Activated gamma-delta T cell (primary cell): ENCODE data around the gene ARHGAP29.
"Not testable (repeated sequence)": the region's sequence is repeated elsewhere in the genome, so short reads cannot be mapped to it uniquely, and the experiment has no call there.

Source experiments
- DNase-seq: peaks from one replicate; lab custom pipeline; 2025; lab: John Stamatoyannopoulos, UW

ARHGAP29 gene

DNA sequence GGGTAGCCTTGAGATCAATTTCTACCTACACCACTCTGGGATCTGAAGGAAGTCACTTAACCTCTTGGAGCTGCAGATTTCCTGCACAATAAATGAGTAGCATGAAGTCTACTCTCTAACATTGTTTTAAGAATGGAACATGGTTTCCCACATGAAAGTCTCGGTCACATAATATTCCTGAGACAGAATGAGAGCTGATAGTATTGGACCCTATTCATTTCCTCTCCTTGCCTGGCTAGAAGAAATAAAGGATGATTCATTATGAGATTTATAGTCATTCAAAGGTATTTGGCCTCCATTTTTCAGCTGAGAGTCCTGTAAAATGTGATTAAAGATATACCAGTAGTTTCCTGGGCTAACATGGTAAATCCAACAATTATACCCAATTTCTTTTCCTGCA lies 56.7 kb downstream of the ARHGAP29 start:
- no peak for DNase-seq

DNA sequence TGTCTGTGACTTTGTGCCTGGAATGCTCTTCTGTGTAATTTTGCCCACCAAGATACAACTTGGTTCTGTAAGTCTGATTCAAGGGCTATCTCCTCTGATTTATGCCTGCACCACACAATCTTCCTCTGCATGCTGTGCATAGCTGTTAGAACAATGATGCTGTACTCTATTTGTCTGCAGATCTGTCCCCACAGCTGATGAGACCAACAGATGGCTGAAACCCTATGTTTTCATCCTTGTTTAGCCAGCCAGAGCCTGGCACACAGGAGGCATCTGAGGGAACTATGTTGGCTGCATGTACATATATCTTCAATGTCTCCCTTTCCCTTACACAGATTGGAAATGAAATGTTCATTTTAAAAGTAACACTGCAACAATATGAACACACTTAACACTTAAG lies 58.5 kb downstream of the ARHGAP29 start:
- no peak for DNase-seq

DNA sequence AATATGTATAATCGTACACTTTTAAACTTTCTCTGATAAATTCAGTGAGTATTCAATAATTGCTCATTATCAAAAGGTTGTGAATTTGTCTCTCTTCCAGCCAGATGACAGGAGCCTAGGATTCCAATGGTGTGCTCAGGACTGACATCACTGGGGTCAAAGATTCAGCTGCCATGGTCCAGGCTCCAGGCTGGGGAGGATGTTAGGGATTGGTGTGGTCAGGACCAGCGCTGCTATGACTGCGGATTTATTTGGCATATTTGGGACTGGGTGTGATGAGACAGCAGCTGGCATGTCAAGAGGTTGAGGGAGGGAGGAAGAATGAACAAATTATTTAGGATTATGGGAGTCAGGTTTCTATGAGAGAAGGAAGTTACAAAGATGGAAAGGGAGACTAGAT lies 68.3 kb downstream of the ARHGAP29 start:
- no peak for DNase-seq

DNA sequence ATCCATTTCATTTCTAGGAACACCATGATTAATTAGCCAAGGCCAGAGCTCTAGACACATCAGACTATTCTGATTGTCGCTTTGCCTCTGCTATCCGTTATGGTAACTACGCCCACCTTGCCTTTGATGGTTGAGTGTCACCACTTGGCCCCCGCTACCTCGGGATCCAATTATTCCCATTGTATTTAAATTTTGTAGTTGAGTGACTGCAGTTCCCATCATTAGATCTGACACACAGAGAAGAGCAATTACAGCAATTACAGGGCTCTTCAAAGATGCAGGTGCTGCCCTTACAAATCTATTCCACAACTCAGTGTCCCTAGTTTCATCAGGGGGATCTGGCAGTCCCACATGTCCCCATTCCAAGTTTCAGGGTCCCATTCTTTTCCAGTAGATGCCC lies 71.5 kb downstream of the ARHGAP29 start:
- DNase-seq: no peak

DNA sequence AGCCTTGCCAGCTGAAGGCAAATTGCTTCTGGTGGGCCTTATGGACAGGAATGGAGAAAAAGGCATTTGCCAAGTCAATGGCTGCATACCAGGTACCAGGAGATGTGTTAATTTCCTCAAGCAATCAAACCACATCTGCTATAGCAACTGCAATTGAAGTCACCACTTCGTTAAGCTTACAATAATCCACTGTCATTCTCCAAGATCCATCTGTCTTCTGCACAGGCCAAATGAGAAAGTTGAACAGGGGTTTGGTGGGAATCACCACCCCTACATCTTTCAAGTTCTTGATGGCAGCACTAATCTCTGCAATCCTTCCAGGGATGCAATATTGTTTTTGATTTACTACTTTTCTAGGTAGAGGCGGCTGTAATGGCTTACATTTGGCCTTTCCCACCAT lies 72.5 kb downstream of the ARHGAP29 start:
- not testable (repeated sequence) for DNase-seq

DNA sequence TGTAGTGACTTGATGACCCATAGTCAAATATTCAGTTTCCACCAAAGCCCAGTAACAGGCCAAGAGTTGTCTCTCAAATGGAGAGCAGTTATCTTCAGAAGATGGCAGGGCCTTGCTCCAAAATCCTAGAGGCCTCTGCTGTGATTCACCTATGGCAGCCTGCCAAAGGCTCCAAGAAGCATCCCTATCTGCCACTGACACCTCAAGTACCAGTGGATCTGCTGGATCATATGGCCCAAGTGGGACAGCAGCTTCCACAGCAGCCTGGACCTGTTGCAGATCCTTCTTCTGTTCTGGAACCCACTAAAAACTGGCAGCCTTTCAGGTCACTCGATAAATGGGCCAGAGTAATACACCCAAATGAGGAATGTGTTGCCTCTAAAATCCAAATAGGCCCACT lies 73.3 kb downstream of the ARHGAP29 start:
- not testable (repeated sequence) for DNase-seq

DNA sequence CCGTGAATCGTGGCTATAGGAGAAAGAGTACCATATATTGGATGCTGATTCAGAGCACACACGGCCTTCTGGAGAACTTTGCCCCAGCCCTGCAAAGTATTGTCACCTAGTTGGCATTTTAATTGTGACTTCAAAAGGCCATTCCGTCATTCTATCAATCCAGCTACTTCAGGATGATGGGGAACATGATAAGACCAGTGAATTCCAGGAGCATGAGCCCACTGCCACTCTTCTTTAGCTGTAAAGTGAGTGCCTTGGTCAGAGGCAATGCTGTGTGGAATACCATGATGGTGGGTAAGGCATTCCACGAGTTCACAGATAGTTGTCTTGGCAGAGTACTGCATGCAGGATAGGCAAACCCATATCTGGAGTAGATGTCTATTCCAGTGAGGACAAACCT lies 74.1 kb downstream of the ARHGAP29 start:
- not testable (repeated sequence) for DNase-seq

DNA sequence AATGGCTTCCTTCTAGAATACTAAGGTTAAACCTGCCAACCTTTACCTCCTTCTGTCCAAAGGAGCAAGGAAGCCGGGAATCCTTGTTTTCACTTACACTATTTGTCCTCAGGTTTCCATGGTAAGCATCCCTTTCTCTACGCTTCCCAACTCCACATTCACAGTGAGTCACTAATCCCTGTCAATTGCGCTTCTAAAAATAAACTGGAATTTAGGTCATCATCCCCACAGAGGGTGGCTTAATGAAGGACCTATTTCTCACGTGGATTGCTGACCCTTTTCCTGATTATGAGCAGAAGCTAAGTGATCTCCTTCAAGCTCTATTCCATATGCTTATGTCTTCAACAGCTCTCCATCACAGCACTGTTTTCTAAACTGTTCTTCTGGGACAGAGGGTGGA lies 76.6 kb downstream of the ARHGAP29 start:
- DNase-seq: no peak

DNA sequence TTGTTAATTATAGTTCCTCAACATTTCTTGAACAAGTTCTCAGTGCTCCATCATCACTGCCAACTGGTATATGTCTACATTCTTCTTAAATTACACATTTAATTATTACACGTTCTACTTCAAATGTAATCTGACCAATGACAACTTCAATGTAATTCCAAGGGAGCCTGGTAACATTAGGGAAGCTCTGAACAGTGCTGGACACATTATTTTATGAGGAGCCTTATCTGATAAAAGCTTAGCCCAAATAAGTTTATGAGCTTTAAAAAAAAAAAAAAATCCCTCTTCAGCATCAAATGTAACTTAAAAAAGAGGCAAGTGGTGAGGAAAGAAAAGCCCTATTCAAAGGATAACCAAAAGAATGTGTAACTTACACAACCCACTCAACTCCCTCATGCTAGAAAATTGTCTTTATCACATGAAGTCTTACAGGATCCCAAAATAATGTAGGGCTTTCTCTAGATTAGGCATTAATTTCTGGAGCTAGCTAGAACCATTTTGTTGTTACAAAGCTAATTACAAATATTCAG lies 81.2 kb downstream of the ARHGAP29 start:
- DNase-seq: no peak

DNA sequence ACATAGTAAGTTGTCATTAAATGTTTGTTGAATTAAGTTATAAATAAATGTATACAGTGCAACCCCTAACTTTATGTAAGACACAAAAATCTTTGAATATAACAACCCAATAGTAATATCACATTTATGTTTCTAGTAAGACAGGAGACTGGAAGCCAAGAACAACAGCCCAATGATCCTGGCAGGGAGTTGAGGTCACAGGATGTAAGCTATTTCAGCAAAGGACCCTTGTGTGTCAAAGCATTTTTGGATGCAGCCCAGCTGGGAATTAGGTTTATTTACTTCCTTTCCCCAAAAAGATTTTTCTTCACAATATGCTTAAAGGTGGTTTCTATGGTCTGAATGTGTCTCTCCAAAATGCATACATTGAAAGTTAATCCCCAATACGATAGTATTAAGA lies 82.4 kb downstream of the ARHGAP29 start:
- no peak for DNase-seq

DNA sequence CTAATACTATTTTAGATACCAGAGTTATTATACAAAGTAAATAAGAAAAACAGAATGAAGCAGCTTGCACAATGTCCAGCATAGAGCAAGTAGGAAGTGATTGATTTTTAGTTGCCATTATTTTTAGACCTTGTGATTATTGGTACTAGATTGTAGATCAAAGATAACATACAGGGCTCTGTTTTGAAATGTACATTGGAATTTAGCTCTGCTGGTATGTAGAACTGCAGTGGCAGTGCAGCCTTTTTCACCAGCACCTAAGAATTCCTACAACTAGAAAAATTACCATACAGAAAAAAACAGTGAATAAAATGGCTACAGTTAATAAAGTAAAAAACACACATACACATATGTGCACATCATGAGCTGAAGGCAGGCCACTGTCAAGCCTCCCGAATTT lies 84.3 kb downstream of the ARHGAP29 start:
- DNase-seq: no peak

DNA sequence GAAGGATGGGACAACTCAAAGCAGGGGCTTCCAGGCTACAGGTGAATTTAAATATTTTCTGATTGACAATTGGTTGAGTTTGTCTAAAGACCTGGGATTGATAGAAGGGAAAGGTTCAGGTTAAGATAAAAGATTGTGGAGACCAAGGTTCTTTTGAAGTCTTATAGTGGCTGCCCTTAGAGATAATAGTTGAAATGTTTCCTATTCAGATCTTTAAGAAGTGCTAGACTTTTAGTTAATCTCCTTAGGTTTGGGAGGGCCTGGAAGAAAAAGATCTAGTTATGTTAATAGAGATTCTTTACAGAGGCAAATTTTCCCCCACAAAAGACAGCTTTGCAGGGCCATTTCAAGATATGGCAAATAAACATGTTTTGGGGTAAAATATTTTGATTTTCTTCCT lies 88.2 kb downstream of the ARHGAP29 start:
- DNase-seq: not testable (repeated sequence)

DNA sequence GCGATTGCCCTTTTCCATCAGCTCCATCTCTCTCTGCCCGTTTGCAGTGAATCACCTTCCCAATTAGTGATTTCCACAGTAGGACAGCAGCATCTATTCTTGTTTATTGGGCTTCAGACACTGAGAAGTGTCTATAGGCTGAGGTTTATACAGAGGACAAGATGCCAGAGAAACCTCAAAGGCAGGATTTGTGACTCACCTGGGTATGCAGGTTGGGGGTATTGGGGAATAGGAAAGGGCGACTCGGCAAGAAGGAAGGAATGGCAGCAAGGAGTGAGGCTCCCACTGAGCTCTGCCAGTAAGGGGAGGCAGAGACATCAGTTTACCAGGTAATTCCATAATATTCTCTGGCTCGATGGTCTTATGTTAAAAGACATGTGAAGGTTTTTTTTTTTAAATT lies 91.1 kb downstream of the ARHGAP29 start:
- no peak for DNase-seq

DNA sequence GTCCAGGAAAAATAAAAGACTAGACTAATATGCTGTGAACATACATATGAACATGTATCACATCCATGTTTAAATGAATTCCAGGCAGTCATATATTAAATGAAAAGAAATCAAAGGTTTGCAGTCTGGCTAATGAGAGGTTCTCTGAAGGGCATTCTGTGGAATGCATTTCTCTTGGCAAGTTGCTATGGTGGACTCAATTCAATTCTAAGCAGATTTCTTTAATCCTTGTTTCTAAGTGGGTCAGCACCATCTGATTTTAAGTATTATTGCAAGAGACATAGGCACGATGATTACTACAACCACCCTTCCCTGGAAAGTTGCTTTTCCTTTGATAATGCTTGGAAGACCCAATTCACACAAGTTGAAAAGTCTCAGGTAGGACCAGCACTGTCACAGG lies 92.5 kb downstream of the ARHGAP29 start:
- DNase-seq: no peak

DNA sequence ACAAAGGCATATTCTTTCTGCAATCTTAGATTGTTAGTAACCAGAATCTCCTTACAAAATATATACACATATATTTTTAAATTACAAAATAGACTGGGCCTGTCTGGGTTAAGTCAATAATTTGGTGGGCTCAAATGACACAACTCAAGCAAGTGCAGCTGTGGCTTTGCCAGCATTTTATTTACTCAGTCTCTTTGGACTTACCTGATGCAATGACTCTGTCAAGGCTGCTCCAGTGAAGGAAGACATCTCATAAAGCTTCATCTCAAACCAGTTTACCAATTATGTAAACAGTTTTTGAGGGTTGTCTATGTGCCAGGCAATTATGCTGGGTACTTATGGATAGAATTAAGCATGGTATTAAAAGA lies 93.6 kb downstream of the ARHGAP29 start:
- DNase-seq: no peak

DNA sequence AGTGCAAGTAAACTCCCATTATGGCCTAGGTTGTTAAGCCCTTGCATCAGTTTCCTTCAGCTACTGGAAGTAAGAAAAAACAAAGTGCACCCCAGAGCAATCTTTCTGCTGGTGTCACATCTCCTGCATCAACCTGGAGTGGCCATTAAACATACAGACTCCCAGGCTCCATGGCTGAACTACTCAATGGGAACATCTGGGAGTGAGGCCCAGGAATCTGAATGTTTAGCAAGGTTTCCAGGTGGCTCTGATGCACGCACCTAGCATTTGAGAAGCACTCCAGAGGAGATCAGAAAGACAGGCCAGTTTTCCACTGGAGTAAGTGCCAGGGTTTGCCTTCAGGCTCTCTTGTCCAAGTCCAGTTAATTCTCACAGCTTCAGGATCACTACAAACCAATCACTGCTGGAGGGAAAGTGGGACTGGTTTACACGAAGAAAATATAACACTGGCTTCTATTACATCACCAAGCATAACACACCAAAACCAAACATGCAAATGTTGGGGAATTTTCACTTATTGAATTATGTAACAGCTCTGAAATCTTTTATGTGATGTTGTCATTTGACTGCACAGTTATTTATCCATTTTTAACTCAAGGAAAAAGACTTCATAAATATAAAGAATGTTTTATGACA lies 94.1 kb downstream of the ARHGAP29 start:
- no peak for DNase-seq

DNA sequence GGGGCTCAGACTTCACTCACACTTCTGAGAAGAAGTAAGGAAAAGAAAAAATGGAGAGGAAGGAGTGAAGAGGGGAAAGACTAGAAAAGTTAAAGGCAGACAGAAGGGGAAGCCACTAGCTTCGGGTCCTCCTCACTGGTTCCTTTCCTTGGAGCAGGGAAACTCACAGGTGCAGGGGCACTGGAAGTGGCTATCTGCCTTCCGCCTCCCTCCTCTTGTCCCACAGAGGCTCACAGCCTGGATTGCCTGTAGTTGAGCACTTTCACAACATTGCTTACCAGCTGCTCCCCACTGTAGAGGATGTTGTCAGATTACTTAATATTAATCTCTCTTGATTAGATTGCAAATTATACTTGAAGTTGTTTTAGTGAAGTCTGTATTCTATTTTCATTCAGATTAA lies 94.8 kb downstream of the ARHGAP29 start:
- DNase-seq: no peak

DNA sequence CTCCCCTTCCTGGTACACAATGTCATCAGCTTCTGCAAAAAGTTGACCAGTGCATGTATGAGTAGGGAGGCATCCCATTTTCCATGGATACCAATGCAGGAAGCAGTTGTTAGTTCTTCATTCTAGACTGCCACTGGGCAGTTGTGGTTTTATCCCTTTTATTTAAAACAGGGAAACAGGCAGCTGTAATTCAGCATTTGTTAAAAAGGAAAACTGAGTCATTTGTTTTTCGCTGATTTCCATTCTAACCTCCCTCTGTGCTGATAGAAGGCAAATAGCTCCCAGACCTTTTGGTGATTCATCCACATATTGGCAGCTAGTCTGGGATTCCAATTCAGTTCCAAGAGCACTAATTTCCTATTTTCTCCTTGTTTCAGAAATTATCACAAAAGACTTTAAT lies 95.4 kb downstream of the ARHGAP29 start:
- no peak for DNase-seq

DNA sequence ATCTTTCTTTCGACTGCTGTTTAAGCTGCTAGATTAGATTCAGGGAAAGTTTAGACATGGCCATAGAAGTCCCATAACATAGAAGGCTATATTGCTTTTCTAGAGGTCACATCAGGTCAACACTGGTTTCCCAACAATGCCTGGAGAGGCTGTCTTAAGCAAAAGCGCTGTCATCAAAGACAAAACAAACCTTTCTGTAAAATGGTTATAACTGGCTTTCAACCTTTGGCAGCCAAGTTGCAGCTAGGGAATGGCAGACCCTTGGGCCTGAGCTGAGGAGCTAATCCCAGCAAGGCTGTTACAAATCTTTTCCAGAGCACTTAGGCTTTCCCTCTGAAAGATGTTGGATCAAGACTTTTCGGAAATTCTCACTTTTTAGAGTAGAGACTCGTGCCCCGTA lies 105.3 kb downstream of the ARHGAP29 start:
- DNase-seq: no peak

DNA sequence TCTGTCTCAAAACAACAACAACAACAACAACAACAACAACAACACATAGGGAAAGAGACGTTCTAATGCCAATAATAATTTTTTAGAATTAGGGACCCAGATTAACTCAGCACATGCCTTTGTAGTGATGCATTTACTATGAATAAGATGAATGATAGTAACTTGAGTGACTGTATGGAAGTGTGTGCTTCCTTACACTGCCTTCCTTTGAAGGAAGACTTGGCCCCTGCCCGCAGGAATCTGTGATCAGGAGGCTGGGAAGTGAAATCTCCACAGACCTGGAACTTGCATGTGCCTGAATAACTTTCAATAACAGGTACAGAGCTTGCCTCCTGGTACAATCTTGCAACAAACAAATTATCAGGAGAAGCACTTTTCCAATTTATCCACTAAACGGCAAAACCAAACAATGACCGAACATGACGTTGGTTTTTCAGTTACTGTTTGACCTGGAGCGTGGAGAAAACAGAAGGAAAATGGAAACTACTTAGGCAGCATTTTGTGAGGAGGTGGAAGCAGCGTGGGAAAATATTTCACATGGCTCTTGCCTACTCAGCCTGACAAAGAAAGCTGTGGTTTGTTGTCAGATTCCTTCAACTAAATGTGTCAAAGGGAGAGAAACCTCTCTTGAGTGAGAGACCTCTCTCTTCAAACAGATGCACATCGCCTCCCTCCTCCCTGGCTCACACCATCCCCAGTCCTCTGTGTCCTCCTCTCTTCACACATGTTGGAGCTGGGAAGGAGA lies 106.4 kb downstream of the ARHGAP29 start:
- DNase-seq: no peak

DNA sequence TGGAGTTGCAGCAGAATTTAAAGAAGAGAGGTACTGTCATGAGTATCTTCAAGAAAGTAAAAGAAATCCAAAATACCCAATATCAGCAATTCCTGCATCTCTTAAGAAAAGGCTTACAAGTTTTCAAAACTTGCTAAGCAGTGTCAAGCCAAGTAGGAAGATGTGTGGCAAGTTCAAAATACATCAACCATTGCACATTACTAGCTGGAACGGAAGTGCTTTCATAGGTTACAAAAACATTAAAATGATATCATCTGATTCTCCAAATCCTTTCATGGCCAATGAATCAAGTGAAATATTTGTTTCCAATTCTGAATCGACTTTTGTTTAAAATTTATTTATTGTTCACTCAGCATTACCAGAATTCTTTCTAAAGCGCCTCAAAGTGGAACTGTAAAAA lies 110.7 kb downstream of the ARHGAP29 start:
- DNase-seq: no peak

DNA sequence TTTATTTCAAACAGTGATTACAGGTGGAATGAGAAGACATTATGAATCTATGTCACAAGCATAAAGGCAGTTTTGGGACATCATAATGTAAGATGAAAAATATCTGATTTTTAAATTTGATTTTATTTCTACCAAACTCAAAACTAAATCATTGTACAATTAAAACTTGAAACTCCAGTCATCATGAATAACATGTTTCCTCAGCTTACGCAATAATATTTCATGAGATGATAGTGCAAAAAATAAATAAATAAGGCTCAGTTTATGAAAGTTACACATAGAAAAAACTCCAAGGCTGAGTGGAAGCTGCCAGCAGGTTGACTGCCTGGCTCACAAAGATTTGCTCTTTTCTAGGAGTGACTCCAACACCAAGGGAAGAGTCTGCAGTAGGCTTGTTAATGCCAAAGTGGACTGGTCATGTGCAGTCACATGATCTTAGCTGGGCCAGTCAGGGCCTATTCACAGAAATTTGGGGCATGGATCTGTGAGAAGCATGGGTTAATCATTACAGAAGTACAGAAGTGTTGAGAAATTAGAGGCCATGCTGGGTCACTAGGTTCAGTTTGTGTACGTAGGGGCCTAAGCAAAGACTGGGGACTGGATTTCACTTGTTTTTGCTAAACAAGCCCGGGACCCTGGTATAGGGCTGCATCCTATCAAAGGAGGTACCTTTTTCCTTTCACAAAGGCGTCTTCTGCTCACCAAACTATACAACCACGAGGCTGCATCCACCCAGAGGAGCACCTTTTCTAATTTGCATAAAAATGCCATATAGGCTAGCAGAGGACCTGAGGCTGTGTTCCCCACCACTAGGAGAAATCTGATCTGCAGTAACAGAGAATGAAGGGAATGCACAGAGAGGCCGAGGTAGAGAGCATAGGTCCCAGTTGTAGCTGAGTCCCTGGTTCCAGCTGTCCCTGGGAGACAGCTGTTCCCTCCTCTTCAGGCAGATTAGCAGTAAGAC lies 111.6 kb downstream of the ARHGAP29 start:
- DNase-seq: no peak

DNA sequence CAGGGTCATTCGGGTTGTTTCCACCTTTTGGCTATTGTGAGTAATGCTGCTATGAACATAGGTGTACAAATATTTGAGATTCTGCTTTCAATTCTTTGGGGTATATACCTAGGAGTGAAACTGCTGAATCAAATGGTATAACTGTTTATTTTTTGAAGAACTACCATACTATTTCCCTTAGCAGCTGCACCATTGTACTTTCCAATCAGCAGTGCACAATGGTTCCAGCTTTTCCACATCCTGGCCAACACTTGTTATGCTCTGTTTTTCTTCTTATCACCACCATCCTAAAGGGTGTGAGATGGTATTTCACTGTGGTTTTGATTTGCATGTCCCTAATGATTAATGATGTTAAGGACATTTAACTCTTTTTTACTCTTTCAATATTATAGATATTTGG lies 112.8 kb downstream of the ARHGAP29 start:
- DNase-seq: no peak
